T follicular helper cell (primary cell): ENCODE results near the gene FNDC8.
"Not testable (repeated sequence)": the region's sequence is repeated elsewhere in the genome, so short reads cannot be mapped to it uniquely, and the experiment has no call there.

Experiments
- DNase-seq: peaks from one replicate; pipeline ENCODE4 v3.0.0-alpha.2; 2020; ENCODE audit warnings: low read depth

Gene FNDC8

GRCh38 chr17:35171834-35172233 lies 50.4 kb downstream of the FNDC8 start:
- DNase-seq, result no peak

GRCh38 chr17:35172321-35172720 lies 50.9 kb downstream of the FNDC8 start:
- DNase-seq, result not testable (repeated sequence)

GRCh38 chr17:35174835-35175334 lies 53.5 kb downstream of the FNDC8 start:
- DNase-seq, result no peak

GRCh38 chr17:35175638-35176415 lies 54.4 kb downstream of the FNDC8 start:
- DNase-seq, result no peak

GRCh38 chr17:35176897-35177296 lies 55.5 kb downstream of the FNDC8 start:
- no peak for DNase-seq

GRCh38 chr17:35179379-35179778 lies 58.0 kb downstream of the FNDC8 start:
- not testable (repeated sequence) for DNase-seq
